SW 1271 (cell line): ENCODE results near the gene FAM200C.

ENCODE experiments used
- DNase-seq, 2 experiments: peaks; one replicate each; lab custom pipeline; 2025; lab: John Stamatoyannopoulos, UW

FAM200C gene

GRCh38 chr5:160367261-160367660 is 32.6 kb downstream of the FAM200C start:
- DNase-seq = no peak

DNA sequence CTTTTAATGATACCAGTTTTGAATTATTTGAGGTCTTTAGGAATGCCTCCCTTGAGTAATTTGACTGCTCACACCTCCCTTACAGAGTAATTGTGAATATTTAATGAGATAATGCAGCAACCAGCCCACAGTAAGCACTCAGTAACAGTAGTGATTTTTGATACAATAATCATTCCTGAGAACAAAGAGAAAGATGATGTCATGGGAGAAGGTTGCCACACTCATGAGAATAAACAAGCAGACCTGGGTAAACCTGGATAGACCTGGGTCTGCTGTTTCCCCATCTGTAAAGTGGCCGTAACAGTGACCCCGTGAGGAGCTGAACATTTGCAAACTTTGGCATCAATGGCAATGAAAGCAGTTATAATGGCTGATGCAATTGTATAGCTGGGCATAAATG is 33.6 kb downstream of the FAM200C start:
- DNase-seq = no peak

DNA sequence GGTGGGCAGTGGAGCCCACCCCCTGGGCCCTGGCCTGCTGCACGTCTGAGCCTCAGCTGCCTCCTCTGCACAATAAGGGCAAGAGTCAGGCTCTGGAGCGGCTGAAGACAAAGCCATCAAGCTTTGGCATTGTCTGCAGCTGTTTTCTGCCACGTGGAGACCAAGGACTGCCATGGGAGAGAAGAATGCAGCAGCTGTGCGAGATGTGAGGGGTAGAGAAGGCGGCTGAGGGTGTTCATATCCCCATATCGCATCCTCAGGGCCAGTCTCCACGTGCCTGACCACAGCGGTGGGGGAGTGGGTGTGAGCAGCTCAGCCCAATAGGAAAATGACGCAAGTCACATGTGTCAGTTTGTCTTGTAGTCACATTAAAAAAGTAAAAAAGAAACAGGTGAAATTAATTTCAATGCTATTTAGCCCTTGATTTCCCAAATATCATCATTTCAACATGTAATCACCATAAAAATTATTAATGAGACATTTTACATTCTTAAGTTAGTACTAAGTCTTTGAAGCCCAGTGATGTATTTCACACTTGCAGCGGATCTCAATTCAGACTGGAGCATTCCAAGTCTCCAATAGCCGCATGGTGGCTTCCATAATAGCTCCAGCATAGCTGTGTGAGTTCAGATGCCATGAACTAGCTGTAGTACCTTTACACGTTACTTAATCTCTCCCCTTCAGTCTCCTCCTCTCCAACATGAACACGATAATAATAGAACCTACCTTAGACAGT is 36.0 kb downstream of the FAM200C start:
- DNase-seq = no peak

DNA sequence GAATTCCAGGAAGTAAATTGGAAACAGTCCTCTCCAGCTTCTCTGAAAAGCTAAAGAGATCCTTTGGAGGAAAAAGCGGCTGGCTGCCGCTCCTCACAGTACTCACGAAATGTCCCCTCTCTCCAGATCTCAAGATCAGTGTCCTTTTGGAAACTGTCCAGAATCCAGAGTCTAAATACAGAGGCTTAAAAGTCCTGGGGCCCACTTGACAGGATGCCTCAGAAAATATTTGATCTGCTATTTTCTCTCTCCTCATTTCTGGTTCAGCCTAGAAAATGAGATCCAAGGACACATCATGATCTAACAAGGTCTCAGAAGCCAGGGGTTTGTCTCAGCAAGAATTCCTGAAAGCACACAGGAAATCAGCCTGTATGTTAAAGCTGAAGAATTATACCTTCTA is 36.6 kb downstream of the FAM200C start:
- no peak for DNase-seq

DNA sequence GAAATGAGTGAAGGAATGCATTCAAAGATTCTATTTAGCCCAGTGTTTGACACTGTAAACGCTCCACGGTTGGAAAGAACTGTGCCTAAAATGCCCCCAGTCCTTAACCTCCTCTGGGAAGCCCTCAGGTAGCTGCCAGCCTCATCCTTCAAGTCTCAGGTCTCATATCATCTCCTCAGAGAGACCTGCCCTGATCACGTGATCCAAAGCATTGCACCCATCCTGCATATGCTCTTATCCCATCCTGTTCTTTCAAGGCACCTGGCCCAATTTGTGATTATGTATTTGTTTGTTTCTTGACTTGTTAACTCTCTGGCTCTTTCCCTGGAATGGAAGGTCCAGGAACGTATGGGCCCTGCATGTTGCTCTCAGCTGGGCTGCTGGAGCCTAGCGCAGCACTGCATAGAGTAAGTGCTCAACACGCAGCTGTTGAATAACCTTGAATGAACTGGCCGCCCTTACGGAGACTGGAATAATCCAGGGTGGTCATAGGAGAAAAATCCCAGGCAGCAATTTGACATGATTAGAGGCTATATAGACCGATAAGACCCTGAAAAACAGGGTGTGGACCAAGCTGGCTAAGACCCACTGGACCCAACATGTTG is 38.1 kb downstream of the FAM200C start:
- DNase-seq = no peak

GRCh38 chr5:160360310-160360709 is 39.5 kb downstream of the FAM200C start:
- DNase-seq = no peak

GRCh38 chr5:160359816-160360215 is 40.0 kb downstream of the FAM200C start:
- no peak for DNase-seq

- DNase-seq = no peak
These were observed 40.6 kb downstream of the FAM200C start for GRCh38 chr5:160359242-160359641.

DNA sequence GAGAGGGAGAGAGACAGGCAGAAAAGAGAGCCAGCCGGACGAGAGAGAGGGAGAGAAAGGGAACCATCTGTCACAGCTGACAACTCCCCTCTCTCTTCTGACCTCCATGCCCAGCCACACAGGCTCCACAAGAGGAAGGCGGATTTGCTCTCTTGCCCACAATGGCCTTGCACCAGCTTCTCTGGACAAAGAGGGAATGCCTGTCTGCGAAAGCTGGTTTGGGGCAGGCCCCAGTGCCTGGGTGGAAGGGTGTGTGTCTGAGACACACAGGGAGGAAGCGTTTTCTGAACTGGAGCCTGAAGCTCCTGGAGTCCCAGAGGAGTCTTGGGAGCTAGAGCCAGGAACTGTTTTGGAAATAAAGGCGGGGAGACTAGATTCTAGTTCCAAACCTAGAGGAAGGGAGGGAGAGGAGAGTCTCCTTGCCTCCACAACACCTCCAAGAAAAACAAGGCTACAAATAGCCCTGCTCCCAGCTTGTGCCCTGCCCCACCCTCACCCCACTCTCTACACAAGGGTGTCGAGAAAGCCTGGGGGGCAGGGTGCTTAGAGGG is 41.9 kb downstream of the FAM200C start:
- DNase-seq = no peak

DNA sequence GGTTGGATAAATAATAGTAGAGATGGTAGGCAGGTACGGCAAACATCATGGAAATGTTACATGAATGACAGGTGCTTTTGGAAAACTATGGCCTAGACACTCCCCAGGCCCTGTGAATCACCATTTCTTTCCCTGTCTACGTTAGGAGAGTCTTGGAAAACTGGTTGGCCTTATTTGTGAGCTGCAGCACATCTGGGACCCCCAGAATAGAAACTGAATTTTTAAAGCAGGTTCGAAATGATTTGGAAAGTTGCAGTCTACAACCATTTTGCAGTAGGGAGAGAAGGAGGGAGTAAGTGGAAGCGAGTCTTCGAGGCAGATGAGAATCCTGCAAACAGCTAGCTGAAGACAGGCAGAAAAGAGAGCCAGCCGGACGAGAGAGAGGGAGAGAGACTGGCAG is 42.5 kb downstream of the FAM200C start:
- no peak for DNase-seq

GRCh38 chr5:160356550-160357347 is 43.1 kb downstream of the FAM200C start:
- no peak for DNase-seq

DNA sequence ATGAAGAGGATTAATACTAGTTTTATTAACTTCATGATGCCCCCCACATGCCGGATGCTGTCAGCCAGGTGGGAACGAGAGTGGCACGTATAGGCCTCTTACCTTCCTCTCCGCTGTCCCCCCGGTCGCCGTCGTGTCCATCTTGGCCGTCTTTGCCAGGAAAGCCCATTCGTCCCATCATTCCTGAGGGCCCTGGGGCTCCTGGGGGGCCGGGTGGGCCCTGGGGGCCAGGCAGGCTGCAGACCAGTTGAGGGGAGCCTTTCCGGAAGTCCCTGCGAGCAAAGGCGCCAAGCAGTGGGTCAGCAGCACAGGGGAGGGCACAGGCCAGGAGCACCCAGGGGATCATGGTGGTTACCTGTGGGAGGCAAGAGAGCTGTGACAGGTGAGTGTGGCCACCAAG is 45.2 kb downstream of the FAM200C start:
- no peak for DNase-seq

DNA sequence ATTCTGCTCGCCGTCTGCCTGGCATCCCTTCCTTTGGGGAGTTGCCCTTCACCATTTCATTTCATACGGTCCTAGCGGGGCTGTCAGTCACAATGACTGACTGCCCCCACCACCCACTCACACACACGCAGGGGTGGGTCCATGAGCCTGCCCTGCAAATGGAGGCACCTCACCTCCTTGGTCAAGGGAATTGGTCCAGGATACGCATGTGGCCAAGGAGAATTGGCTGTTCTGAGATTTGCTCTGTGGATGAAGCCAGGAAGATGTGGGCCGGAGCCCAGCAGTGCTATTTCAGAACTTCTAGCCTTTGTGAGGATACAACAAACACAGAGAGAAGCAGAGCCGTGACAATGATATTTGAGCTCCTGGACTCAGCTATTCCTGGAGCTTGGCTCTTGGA is 46.5 kb downstream of the FAM200C start:
- DNase-seq = no peak

DNA sequence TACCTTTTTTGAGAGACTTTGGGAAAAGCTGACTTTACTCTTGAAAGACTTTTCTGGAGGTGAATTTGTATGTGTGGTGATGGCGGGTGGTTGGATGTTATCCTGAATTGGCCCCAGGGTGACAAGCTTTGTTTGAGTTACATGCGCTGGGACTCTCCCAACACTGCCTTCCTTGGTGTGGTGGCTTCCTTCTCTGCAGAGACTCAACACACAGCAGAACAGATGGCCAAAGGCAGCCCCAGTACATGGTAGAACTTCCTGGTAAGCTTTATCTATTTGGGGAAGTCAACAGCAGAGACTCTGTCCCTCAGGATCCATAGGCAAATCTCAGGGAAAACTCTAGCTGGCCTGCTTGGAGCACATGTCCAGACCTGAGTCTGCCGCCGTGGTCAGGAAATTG is 47.5 kb downstream of the FAM200C start:
- no peak for DNase-seq

- DNase-seq = no peak
These were observed 49.9 kb downstream of the FAM200C start for GRCh38 chr5:160349935-160350303.

- no peak for DNase-seq
These were observed 50.5 kb downstream of the FAM200C start for GRCh38 chr5:160349249-160349934.

- DNase-seq = no peak
These were observed 51.8 kb downstream of the FAM200C start for GRCh38 chr5:160348080-160348479.

DNA sequence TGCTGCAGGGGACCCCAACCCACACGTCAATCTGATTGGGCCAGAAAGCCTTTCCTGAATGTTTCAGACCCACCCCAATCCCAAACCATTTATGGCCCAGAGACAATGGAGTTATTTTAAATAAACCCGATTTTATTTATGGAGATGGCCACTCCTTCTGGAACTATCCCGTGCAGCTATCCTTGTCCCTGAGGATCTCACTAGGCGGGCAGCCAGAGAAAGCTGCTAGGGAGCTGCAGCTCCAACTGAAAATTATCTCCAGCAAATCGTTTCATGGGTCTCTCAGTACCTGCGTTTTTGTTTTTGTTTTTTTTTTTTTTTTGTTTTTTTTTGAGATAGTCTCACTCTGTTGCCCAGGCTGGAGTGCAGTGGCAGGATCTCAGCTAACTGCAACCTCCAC is 52.4 kb downstream of the FAM200C start:
- DNase-seq = no peak
